ENCODE measurements around the gene SPPL2A.

The SPPL2A gene

GRCh38 chr15:50767332-50767861, 1.9 kb upstream of the SPPL2A start:
- H3K79me2 ChIP-seq (ENCODE audit: insufficient read depth, low read length): peaks cover 21% of the 10 kb centered on the region
- H3K9ac ChIP-seq (ENCODE audit: low read length): no peak overlapping the region
- H3K36me3 ChIP-seq (ENCODE audit: insufficient read depth, low read length): no peaks in the 10 kb centered on the region
- no peak overlapping the region for H3K27ac ChIP-seq (ENCODE audit: low read depth, low read length, poor library complexity, severe bottlenecking)
- H3K9me2 ChIP-seq (ENCODE audit: low read depth, low read length): no peaks in the 10 kb centered on the region
- no peak overlapping the region for H3K4me3 ChIP-seq (ENCODE audit: low read depth, low read length, poor library complexity, severe bottlenecking)
- H3F3A ChIP-seq (ENCODE audit: insufficient read depth, low read length): no peaks in the 10 kb centered on the region
- H2AFZ ChIP-seq (ENCODE audit: low read length): no peak overlapping the region
- no peaks in the 10 kb centered on the region for H4K20me1 ChIP-seq (ENCODE audit: insufficient read depth, low read length)
- H3K4me1 ChIP-seq (ENCODE audit: insufficient read depth, low read length, severe bottlenecking): peaks cover 19% of the 10 kb centered on the region
- TF ChIP-seq EZH2 (IDR thresholded peaks at IDR 0.05; ENCODE audit: borderline replicate concordance, low read length) (no peak), CTCF (IDR thresholded peaks at IDR 0.05; ENCODE audit: low read length) (no peak)
- H3K27me3 ChIP-seq (ENCODE audit: insufficient read depth, low read length): no peaks in the 10 kb centered on the region
- H3K4me2 ChIP-seq (ENCODE audit: low read length): no peak overlapping the region
- H3K9me3 ChIP-seq (ENCODE audit: low read length): no peaks in the 10 kb centered on the region

GRCh38 chr15:50764461-50765194, 878 bp downstream of the SPPL2A start:
- H2AFZ ChIP-seq (ENCODE audit: low read length): 0 out of 2 replicates have a peak overlapping the region, but pooled peaks have one; percentile 17
- no peaks in the 10 kb centered on the region for H3K9me3 ChIP-seq (ENCODE audit: low read length)
- peaks cover 19% of the 10 kb centered on the region for H3K4me1 ChIP-seq (ENCODE audit: insufficient read depth, low read length, severe bottlenecking)
- TF ChIP-seq CTCF (IDR thresholded peaks at IDR 0.05; ENCODE audit: low read length): no peak
- TF ChIP-seq EZH2 (IDR thresholded peaks at IDR 0.05; ENCODE audit: borderline replicate concordance, low read length): no peak
- H3K4me3 ChIP-seq (ENCODE audit: low read depth, low read length, poor library complexity, severe bottlenecking): peak overlapping the region; percentile 83
- H3K27me3 ChIP-seq (ENCODE audit: insufficient read depth, low read length): no peaks in the 10 kb centered on the region
- H4K20me1 ChIP-seq (ENCODE audit: insufficient read depth, low read length): no peaks in the 10 kb centered on the region
- H3K27ac ChIP-seq (ENCODE audit: low read depth, low read length, poor library complexity, severe bottlenecking): peak overlapping the region; percentile 63
- H3F3A ChIP-seq (ENCODE audit: insufficient read depth, low read length): no peaks in the 10 kb centered on the region
- no peaks in the 10 kb centered on the region for H3K9me2 ChIP-seq (ENCODE audit: low read depth, low read length)
- peak overlapping the region; percentile 86 for H3K9ac ChIP-seq (ENCODE audit: low read length)
- H3K4me2 ChIP-seq (ENCODE audit: low read length): peak overlapping the region; percentile 71
- H3K36me3 ChIP-seq (ENCODE audit: insufficient read depth, low read length): no peaks in the 10 kb centered on the region
- H3K79me2 ChIP-seq (ENCODE audit: insufficient read depth, low read length): peaks cover 24% of the 10 kb centered on the region

GRCh38 chr15:50758712-50759205, 6.7 kb downstream of the SPPL2A start:
- peaks cover 30% of the 10 kb centered on the region for H3K79me2 ChIP-seq (ENCODE audit: insufficient read depth, low read length)

More at GRCh38 chr15:50758712-50759205, 6.7 kb downstream of the SPPL2A start:
- Histone ChIP-seq H3K4me1 (ENCODE audit: insufficient read depth, low read length, severe bottlenecking) (peaks cover 8% of the 10 kb centered on the region), H3K9me2 (ENCODE audit: low read depth, low read length) (no peaks in the 10 kb centered on the region), H3K4me3 (ENCODE audit: low read depth, low read length, poor library complexity, severe bottlenecking) (no peak overlapping the region), H3K36me3 (ENCODE audit: insufficient read depth, low read length) (no peaks in the 10 kb centered on the region), H3K9ac (ENCODE audit: low read length) (no peak overlapping the region), H2AFZ (ENCODE audit: low read length) (no peak overlapping the region), H3K4me2 (ENCODE audit: low read length) (no peak overlapping the region), H3F3A (ENCODE audit: insufficient read depth, low read length) (no peaks in the 10 kb centered on the region), H3K27ac (ENCODE audit: low read depth, low read length, poor library complexity, severe bottlenecking) (no peak overlapping the region), H3K27me3 (ENCODE audit: insufficient read depth, low read length) (no peaks in the 10 kb centered on the region), H3K9me3 (ENCODE audit: low read length) (no peaks in the 10 kb centered on the region), H4K20me1 (ENCODE audit: insufficient read depth, low read length) (no peaks in the 10 kb centered on the region)
- no peak for TF ChIP-seq EZH2 (IDR thresholded peaks at IDR 0.05; ENCODE audit: borderline replicate concordance, low read length)
- no peak for TF ChIP-seq CTCF (IDR thresholded peaks at IDR 0.05; ENCODE audit: low read length)

Measured in OCI-LY1 (cell line).